ENCODE measurements around the gene ARMC10.
"Not testable (repeated sequence)": the region's sequence is repeated elsewhere in the genome, so short reads cannot be mapped to it uniquely, and the experiment has no call there.

The ARMC10 gene

DNA sequence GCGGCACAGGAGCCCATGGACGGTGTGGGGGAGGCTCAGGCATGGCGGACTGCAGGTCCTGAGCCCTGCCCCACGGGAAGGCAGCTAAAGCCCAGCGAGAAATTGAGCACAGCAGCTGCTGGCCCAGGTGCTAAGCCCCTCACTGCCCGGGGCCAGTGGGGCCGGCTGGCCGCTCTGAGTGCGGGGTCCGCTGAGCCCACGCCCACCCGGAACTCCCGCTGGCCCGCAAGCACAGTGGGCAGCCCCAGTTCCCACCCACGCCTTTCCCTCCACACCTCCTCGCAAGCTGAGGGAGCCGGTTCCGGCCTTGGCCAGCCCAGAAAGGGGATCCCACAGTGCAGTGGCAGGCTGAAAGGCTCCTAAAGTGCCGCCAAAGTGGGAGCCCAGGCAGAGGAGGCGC, 40.6 kb upstream of the ARMC10 start:
- H3K9ac ChIP-seq (ENCODE audit: low read length); H3K18ac ChIP-seq (ENCODE audit: low read depth in 1 of 2, low read length in 2 of 2); H3K27me3 ChIP-seq (ENCODE audit: control insufficient read depth in 1 of 2, insufficient read depth in 1 of 2, low read length in 2 of 2); H3K36me3 ChIP-seq (ENCODE audit: control insufficient read depth in 1 of 2, insufficient read depth in 2 of 2, low read depth in 1 of 2, low read length in 2 of 2); H3K4me2 ChIP-seq (ENCODE audit: low read length, poor library complexity, severe bottlenecking); H3K4me1 ChIP-seq (ENCODE audit: control insufficient read depth, insufficient read depth, low read depth, low read length); H2BK12ac ChIP-seq (ENCODE audit: low read length in 2 of 2); DNase-seq; H4K8ac ChIP-seq (ENCODE audit: low read length); H3K79me1 ChIP-seq (replicated peaks; ENCODE audit: low read length, poor library complexity, severe bottlenecking); H3K23ac ChIP-seq (ENCODE audit: low read length in 2 of 2); H2BK5ac ChIP-seq (ENCODE audit: low read depth, low read length, poor library complexity, severe bottlenecking); H3K14ac ChIP-seq (ENCODE audit: low read length in 2 of 2); H2AFZ ChIP-seq (ENCODE audit: low read depth, low read length); H2BK120ac ChIP-seq (ENCODE audit: low read depth, low read length); H2AK5ac ChIP-seq (ENCODE audit: low read length, severe bottlenecking); H3K9me3 ChIP-seq (ENCODE audit: control insufficient read depth, low read length); H3K4me3 ChIP-seq (ENCODE audit: insufficient read depth in 1 of 2, low read depth in 1 of 2, low read length in 2 of 2); H2BK15ac ChIP-seq (ENCODE audit: low read depth, poor library complexity, severe bottlenecking); H3K27ac ChIP-seq (ENCODE audit: low read length, poor library complexity, severe bottlenecking); H4K91ac ChIP-seq (ENCODE audit: low read length); H3K4ac ChIP-seq (ENCODE audit: low read depth in 1 of 2, low read length in 2 of 2): not testable (repeated sequence)
- WGBS, result 89% methylated on average over 17 of the region's 20 CpGs

DNA sequence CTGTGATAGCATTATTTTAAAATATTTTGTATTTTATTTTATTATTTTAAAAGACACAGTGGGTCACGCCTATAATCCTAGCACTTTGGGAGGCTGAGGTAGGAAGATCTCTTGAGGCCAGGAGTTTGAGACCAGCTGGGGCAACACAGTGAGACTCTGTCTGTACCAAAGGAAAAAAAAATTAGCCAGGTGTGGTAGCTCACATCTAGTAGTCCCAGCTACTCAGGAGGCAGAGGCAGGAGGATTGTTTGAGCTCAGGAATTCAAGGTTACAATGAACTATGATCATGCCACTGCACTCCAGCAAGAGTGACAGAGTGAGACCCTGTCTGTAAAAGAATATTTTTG, 37.5 kb upstream of the ARMC10 start:
- Histone ChIP-seq H3K27me3 (ENCODE audit: control insufficient read depth in 1 of 2, insufficient read depth in 1 of 2, low read length in 2 of 2) (no peaks in the 10 kb centered on the region), H3K27ac (ENCODE audit: low read length, poor library complexity, severe bottlenecking) (no peak overlapping the region), H3K18ac (ENCODE audit: low read depth in 1 of 2, low read length in 2 of 2) (no peak overlapping the region), H2AFZ (ENCODE audit: low read depth, low read length) (no peak overlapping the region), H3K4me2 (ENCODE audit: low read length, poor library complexity, severe bottlenecking) (no peak overlapping the region), H3K14ac (ENCODE audit: low read length in 2 of 2) (no peak overlapping the region), H3K9ac (ENCODE audit: low read length) (no peak overlapping the region), H2BK120ac (ENCODE audit: low read depth, low read length) (no peak overlapping the region), H3K4ac (ENCODE audit: low read depth in 1 of 2, low read length in 2 of 2) (no peak overlapping the region), H3K23ac (ENCODE audit: low read length in 2 of 2) (no peak overlapping the region), H3K9me3 (ENCODE audit: control insufficient read depth, low read length) (no peaks in the 10 kb centered on the region), H2BK5ac (ENCODE audit: low read depth, low read length, poor library complexity, severe bottlenecking) (no peak overlapping the region), H3K4me1 (ENCODE audit: control insufficient read depth, insufficient read depth, low read depth, low read length) (peaks cover 2% of the 10 kb centered on the region), H4K8ac (ENCODE audit: low read length) (no peak overlapping the region), H3K79me1 (replicated peaks; ENCODE audit: low read length, poor library complexity, severe bottlenecking) (no peaks in the 10 kb centered on the region), H2BK12ac (ENCODE audit: low read length in 2 of 2) (no peak overlapping the region), H3K4me3 (ENCODE audit: insufficient read depth in 1 of 2, low read depth in 1 of 2, low read length in 2 of 2) (no peak overlapping the region), H4K91ac (ENCODE audit: low read length) (no peak overlapping the region), H2BK15ac (ENCODE audit: low read depth, poor library complexity, severe bottlenecking) (no peak overlapping the region), H2AK5ac (ENCODE audit: low read length, severe bottlenecking) (no peak overlapping the region), H3K36me3 (ENCODE audit: control insufficient read depth in 1 of 2, insufficient read depth in 2 of 2, low read depth in 1 of 2, low read length in 2 of 2) (peaks cover 0 to 3% of the 10 kb centered on the region in 2 experiments)
- DNase-seq, result no peak
- 93% methylated on average over 1 of the region's 1 CpG for WGBS

DNA sequence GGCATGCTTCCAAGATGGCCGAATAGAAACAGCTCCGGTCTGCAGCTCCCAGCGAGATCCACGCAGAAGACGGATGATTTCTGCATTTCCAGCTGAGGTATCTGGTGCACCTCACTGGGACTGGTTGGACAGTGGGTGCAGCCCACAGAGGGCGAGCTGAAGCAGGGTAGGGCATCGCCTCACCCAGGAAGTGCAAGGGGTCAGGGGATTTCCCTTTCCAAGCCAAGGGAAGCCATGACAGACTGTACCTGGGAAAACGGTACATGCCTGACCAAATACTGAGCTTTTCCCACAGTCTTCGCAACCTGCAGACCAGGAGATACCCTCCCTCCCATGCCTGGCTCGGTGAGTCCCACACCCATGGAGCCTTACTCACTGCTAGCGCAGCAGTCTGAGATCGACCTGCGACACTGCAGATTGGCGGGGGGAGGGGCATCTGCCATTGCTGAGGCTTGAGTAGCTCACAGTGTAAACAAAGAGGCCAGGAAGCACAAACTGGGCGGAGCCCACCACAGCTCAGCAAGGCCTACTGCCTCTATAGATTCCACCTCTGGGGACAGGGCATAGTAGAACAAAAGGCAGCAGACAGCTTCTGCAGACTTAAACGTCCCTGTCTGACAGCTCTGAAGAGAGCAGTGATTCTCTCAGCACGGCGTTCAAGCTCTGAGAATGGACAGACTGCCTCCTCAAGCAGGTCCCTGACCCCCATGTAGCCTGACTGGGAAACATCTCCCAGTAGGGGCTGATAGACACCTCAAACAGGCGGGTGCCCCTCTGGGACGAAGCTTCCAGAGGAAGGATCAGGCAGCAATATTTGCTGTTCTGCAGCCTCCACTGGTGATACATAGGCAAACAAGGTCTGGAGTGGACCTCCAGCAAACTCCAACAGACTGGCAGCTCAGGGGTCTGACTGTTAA, 36.9 kb upstream of the ARMC10 start:
- H2BK5ac ChIP-seq (ENCODE audit: low read depth, low read length, poor library complexity, severe bottlenecking); H3K4ac ChIP-seq (ENCODE audit: low read depth in 1 of 2, low read length in 2 of 2); H3K9me3 ChIP-seq (ENCODE audit: control insufficient read depth, low read length); H3K18ac ChIP-seq (ENCODE audit: low read depth in 1 of 2, low read length in 2 of 2); H3K79me1 ChIP-seq (replicated peaks; ENCODE audit: low read length, poor library complexity, severe bottlenecking); H3K4me1 ChIP-seq (ENCODE audit: control insufficient read depth, insufficient read depth, low read depth, low read length); H3K36me3 ChIP-seq (ENCODE audit: control insufficient read depth in 1 of 2, insufficient read depth in 2 of 2, low read depth in 1 of 2, low read length in 2 of 2); H3K4me2 ChIP-seq (ENCODE audit: low read length, poor library complexity, severe bottlenecking); H2AFZ ChIP-seq (ENCODE audit: low read depth, low read length); H2BK120ac ChIP-seq (ENCODE audit: low read depth, low read length); H3K9ac ChIP-seq (ENCODE audit: low read length); H3K4me3 ChIP-seq (ENCODE audit: insufficient read depth in 1 of 2, low read depth in 1 of 2, low read length in 2 of 2); H2AK5ac ChIP-seq (ENCODE audit: low read length, severe bottlenecking); H3K23ac ChIP-seq (ENCODE audit: low read length in 2 of 2); DNase-seq; H3K27me3 ChIP-seq (ENCODE audit: control insufficient read depth in 1 of 2, insufficient read depth in 1 of 2, low read length in 2 of 2); H2BK12ac ChIP-seq (ENCODE audit: low read length in 2 of 2); H3K14ac ChIP-seq (ENCODE audit: low read length in 2 of 2); H2BK15ac ChIP-seq (ENCODE audit: low read depth, poor library complexity, severe bottlenecking); H3K27ac ChIP-seq (ENCODE audit: low read length, poor library complexity, severe bottlenecking): not testable (repeated sequence)
- Histone ChIP-seq H4K91ac (ENCODE audit: low read length) (peak overlapping the region; percentile 39), H4K8ac (ENCODE audit: low read length) (peak overlapping the region; percentile 63)
- WGBS, result 84% methylated on average over 20 of the region's 20 CpGs

DNA sequence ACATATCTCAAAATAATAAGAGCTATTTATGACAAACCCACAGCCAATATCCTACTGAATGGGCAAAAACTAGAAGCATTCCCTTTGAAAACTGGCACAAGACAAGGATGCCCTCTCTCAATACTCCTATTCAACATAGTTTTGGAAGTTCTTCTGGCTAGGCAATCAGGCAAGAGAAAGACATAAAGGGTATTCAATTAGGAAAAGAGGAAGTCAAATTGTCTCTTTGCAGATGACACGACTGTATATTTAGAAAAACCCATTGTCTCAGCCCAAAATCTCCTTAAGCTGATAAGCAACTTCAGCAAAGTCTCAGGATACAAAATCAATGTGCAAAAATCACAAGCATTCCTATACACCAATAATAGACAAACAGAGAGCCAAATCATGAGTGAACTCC, 33.1 kb upstream of the ARMC10 start:
- not testable (repeated sequence) for DNase-seq; H4K8ac ChIP-seq (ENCODE audit: low read length); H4K91ac ChIP-seq (ENCODE audit: low read length); H2BK5ac ChIP-seq (ENCODE audit: low read depth, low read length, poor library complexity, severe bottlenecking); H3K9ac ChIP-seq (ENCODE audit: low read length); H2BK12ac ChIP-seq (ENCODE audit: low read length in 2 of 2); H3K36me3 ChIP-seq (ENCODE audit: control insufficient read depth in 1 of 2, insufficient read depth in 2 of 2, low read depth in 1 of 2, low read length in 2 of 2); H3K79me1 ChIP-seq (replicated peaks; ENCODE audit: low read length, poor library complexity, severe bottlenecking); H3K23ac ChIP-seq (ENCODE audit: low read length in 2 of 2); H2AFZ ChIP-seq (ENCODE audit: low read depth, low read length); H2AK5ac ChIP-seq (ENCODE audit: low read length, severe bottlenecking); H2BK120ac ChIP-seq (ENCODE audit: low read depth, low read length); H3K4ac ChIP-seq (ENCODE audit: low read depth in 1 of 2, low read length in 2 of 2); H3K4me2 ChIP-seq (ENCODE audit: low read length, poor library complexity, severe bottlenecking); H3K4me3 ChIP-seq (ENCODE audit: insufficient read depth in 1 of 2, low read depth in 1 of 2, low read length in 2 of 2); H3K14ac ChIP-seq (ENCODE audit: low read length in 2 of 2); H3K9me3 ChIP-seq (ENCODE audit: control insufficient read depth, low read length); H3K27me3 ChIP-seq (ENCODE audit: control insufficient read depth in 1 of 2, insufficient read depth in 1 of 2, low read length in 2 of 2); H3K4me1 ChIP-seq (ENCODE audit: control insufficient read depth, insufficient read depth, low read depth, low read length); H2BK15ac ChIP-seq (ENCODE audit: low read depth, poor library complexity, severe bottlenecking); H3K27ac ChIP-seq (ENCODE audit: low read length, poor library complexity, severe bottlenecking); H3K18ac ChIP-seq (ENCODE audit: low read depth in 1 of 2, low read length in 2 of 2)
- WGBS, result 94% methylated on average over 1 of the region's 1 CpG
